GM12873 (cell line): ENCODE measurements around the gene COL4A4.

Experiments used
- TF ChIP-seq, protein P1 (sequence below): IDR thresholded peaks from 2 replicates; pipeline ENCODE4 v1.5.1; 2012; ENCODE audit warnings: low read depth, mild to moderate bottlenecking, moderate library complexity, low read length, control low read depth; ENCODE audit not compliant: insufficient read depth; ENCODE audit errors: missing control alignments

Gene COL4A4

GRCh38 chr2:227029426-227030105, 134.4 kb downstream of the COL4A4 start:
- TF ChIP-seq, protein P1, sequence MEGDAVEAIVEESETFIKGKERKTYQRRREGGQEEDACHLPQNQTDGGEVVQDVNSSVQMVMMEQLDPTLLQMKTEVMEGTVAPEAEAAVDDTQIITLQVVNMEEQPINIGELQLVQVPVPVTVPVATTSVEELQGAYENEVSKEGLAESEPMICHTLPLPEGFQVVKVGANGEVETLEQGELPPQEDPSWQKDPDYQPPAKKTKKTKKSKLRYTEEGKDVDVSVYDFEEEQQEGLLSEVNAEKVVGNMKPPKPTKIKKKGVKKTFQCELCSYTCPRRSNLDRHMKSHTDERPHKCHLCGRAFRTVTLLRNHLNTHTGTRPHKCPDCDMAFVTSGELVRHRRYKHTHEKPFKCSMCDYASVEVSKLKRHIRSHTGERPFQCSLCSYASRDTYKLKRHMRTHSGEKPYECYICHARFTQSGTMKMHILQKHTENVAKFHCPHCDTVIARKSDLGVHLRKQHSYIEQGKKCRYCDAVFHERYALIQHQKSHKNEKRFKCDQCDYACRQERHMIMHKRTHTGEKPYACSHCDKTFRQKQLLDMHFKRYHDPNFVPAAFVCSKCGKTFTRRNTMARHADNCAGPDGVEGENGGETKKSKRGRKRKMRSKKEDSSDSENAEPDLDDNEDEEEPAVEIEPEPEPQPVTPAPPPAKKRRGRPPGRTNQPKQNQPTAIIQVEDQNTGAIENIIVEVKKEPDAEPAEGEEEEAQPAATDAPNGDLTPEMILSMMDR: no peak

DNA sequence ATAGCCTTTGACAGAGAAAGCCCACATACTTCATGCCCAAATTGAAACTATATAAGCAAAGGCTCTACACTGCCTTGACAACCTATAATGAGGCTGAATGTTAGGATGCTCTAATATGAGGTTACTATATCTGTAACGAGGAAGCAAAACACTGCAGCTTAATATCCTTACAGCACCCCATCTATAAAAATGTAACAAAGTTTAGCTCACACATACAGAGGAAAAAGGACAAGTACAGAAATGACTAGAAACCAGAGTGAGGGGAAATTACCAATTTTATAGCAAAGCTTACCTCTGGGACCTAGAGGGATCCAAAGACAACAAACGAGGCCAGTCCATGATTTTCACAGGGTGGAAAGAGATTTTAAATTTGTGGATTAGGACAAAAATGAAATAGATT, 138.5 kb downstream of the COL4A4 start:
- TF ChIP-seq, protein P1: no peak

GRCh38 chr2:227022608-227023007, 141.4 kb downstream of the COL4A4 start:
- TF ChIP-seq, protein P1: no peak

DNA sequence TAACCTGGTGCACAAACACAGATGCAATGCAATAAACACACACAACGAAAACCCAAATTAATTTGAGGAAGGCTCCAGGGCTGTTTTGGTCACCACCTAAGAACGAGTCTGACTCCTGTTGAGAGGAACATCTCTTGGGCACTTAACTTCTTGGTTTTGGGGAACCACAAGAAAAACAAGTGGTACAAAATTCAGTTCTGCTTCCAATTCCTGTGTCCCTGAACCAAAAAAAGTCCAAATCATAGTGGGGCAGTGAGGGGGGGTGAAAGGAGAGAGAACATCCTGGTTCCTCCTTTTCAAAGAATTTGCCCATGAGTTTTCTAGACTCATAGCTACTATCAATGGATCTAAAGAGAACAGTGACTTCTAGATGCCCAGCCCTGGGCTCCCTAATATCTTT, 143.6 kb downstream of the COL4A4 start:
- TF ChIP-seq, protein P1: no peak

DNA sequence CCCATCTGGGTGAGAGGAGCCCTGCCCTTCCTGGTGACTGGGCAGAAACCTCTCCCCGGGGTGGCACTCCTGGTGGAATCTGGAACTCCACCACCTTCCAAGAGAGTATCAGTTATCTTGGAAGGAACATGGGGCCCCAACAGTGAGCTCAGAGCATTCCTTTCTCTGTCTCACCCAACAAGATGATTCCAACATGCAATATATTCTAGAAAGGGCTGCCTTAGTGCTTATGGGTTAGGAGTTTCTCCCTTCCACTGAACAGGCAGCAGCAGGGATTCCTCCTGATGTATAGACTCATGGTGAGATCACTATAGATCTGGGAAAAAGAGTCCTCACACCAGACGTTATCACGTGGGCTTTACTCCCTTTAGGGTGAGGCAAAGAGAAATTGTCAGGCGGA, 147.1 kb downstream of the COL4A4 start:
- TF ChIP-seq, protein P1: no peak

DNA sequence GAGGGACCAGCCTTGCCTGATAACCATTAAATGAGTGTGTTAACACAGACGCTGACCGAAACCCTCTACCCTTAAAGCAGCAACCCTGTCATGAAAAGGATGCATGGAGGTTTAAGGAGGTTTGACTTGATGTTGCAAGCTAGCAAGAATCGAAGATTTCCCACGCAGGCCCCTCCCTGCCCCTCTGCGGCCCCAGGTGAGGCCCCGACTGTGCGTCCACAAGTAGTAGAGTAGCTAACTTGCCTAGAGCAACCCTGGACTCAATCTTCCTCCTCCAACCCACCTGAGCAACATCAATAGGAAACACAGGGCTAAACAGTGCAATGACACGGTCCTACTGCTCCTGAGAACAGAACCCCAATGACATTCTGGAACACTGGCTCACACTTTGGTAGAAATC, 150.1 kb downstream of the COL4A4 start:
- TF ChIP-seq, protein P1: no peak

DNA sequence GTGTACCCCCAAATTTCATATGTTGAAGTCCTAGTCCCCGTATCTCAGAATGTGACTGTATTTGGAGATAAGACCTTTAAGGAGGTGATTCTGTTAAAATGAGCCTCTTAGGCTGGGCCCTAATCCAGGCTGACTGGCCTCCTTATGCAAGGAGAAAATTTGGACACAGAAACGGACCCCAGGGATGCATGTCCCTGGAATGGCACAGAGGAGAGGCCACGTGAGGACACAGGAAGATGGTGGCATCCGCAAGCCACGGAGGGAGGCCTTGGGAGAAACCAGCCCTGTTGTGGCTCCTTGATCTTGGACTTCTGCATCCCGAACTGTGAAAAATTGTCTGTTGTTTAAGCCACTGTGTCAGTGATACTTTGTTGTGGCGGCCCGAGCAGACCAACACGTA, 150.7 kb downstream of the COL4A4 start:
- TF ChIP-seq, protein P1: no peak

GRCh38 chr2:227010433-227010832, 153.6 kb downstream of the COL4A4 start:
- TF ChIP-seq, protein P1: no peak
